ENCODE data around the gene PTGDR2.
A peak's percentile ranks its signal among the peaks of the same experiment; 100 is the strongest.

Gene PTGDR2

DNA sequence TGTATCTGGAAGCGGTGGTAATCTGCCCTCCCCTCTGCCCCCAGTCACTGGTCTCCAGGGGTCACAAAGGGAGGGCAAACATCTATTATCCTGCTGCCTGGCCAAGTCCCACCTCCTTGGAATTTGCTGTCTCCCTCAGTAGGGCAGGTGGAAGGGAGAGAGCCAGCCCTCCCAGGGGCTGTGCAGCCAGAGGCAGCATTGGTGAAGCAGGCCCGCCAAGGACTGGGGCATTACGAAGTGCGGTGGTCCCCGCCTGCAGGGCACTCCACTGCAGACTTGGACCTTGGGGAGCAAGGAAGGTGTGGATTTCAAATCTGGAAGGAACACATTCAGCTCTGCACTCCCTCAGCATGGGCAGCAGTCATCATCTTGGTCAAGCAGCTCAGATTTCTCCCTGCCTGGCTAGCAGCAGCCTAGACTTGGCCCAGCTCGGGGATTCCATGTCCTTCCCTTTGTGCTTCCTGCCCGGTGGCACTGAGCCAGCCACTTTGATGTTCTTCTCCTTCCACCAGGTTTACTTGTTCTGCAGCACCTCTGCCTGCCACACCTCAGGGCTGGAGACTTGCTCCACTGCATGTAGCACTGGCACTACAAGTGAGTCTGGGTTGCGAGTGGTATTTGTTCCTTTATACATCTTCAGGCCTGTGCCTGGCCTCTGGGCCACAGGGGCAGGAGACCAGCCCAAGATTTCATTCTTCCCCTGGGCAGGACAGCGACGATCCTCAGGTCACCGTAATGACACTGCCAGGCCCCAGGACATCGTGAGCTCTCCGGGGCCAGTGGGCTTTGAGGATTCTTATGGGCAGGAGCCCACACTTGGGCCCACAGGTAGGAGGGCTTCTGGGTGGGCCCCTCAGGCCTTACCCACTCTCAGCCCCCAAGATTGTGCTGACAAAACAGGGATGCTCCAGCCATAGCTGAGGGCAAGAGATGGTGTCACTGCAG lies 18.9 kb upstream of the PTGDR2 start:
- DNase-seq (ENCODE audit: insufficient read length, low spot score) (no peak), FAIRE-seq (no peak)

GRCh38 chr11:60873533-60873932 lies 17.8 kb upstream of the PTGDR2 start:
- FAIRE-seq (no peak), DNase-seq (ENCODE audit: insufficient read length, low spot score) (no peak)

DNA sequence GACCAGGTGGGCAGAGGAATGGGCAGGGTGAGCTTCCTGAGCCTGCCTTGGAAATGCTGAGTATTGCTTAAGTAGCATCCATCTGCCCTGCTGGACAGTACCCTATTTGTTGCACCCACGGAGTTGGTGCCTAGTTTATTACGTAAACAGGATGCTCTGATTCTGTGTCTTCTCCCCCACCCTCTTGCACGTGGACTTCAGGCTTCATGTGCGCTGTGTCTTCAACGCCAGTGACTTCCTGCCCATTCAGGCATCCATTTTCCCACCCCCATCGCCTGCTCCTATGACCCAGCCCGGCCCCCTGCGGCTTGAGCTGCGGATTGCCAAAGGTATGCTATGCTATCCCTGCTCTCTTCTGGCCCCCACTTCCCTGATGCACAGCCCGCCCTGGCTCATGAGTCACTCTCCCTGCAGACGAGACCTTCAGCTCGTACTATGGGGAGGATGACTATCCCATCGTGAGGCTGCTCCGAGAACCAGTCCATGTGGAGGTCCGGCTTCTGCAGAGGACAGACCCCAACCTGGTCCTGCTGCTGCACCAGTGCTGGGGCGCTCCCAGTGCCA lies 17.3 kb upstream of the PTGDR2 start:
- FAIRE-seq, result peak; percentile 85

GRCh38 chr11:60872124-60872960 lies 16.6 kb upstream of the PTGDR2 start:
- DNase-seq (ENCODE audit: insufficient read length, low spot score), result no peak
- FAIRE-seq, result peak; percentile 20

More for the DNA sequence above, 17.3 kb upstream of the PTGDR2 start:
- DNase-seq (ENCODE audit: insufficient read length, low spot score), result peak; percentile 76

GRCh38 chr11:60871378-60872061 lies 15.8 kb upstream of the PTGDR2 start:
- FAIRE-seq (no peak), DNase-seq (ENCODE audit: insufficient read length, low spot score) (no peak)

DNA sequence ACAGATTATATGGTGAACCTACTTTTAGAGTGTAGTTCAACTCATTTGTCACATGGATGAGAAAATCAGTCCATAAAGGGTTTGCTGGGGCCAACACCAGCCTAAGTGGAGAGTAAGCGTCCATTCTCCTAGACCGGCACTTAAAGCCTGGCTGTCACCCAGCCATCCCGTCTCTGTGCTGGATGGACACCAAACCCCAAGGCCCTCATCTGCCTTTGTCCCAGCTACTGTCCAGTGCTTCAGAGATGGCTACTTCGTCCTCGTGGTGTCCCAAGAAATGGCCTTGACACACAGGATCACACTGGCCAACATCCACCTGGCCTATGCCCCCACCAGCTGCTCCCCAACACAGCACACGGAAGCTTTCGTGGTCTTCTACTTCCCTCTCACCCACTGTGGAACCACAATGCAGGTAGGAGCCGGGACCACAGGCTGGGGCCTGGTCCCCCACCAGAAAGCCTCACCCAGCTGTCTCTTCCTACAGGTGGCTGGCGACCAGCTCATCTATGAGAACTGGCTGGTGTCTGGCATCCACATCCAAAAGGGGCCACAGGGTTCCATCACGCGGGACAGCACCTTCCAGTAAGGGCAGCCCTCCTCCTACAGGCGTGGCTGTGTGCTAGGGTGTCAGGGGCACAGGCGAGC lies 15.1 kb upstream of the PTGDR2 start:
- no peak for FAIRE-seq
- DNase-seq (ENCODE audit: insufficient read length, low spot score), result no peak

DNA sequence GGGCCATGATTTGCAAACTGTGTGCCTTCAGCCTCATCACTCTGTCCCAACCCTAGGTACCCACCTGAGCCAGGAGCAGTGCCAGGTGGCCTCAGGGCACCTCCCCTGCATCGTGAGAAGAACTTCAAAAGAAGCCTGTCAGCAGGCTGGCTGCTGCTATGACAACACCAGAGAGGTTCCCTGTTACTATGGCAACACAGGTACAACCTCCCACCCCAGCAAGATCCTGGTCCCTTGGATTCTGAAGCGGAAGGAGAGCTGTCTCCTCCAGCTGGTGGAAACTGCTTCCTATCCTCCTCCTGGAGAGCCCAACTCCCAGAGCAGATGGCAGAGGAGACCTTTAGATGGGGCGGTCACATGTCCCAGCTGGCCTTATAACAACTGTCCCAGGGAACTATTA lies 14.5 kb upstream of the PTGDR2 start:
- no peak for FAIRE-seq
- no peak for DNase-seq (ENCODE audit: insufficient read length, low spot score)

DNA sequence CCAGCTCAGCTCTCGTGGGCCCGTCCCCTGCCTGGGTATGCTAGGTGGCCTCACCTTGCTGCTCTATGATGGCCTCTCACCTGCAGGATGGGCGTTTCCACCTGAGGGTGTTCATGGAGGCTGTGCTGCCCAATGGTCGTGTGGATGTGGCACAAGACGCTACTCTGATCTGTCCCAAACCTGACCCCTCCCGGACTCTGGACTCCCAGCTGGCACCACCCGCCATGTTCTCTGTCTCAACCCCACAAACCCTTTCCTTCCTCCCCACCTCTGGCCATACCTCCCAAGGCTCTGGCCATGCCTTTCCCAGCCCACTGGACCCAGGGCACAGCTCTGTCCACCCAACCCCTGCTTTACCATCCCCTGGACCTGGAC lies 13.7 kb upstream of the PTGDR2 start:
- DNase-seq (ENCODE audit: insufficient read length, low spot score), result no peak
- no peak for FAIRE-seq

DNA sequence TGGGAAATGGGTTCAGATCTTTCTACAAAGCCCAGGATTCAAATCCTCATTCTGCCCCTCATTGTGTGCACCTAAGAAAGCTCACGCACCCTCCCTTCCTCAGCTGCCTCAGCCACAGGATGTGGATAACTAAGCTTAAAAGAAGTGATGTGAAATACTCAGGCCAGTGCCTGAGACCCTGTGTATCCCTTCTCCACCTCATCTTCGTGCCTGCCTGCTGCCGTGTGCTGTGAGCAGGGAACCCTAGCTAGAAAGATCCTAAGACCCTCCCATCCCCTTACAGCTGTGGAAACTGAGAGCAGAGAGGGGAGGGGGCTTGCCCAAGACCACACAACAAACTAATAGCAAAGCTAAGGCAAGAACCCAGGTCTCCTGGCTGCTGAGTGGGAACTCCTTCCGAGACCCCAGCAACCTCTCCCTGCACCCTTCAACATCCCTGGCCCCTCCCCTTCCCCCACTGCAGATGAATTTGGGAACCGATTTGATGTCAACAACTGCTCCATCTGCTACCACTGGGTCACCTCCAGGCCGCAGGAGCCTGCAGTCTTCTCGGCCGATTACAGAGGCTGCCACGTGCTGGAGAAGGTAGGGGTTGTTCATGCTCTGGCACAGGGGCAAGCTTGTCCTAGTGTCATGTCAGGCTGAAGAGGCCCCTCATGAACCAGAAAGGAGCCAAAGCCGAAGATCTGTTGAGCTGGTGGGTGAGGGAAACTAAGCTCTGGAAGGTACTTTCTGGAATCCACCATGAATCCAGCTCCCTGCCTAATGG lies 13.1 kb upstream of the PTGDR2 start:
- DNase-seq (ENCODE audit: insufficient read length, low spot score) (no peak), FAIRE-seq (no peak)

- FAIRE-seq (no peak), DNase-seq (ENCODE audit: insufficient read length, low spot score) (no peak)
Observed at GRCh38 chr11:60867871-60868681, 12.3 kb upstream of the PTGDR2 start.

DNA sequence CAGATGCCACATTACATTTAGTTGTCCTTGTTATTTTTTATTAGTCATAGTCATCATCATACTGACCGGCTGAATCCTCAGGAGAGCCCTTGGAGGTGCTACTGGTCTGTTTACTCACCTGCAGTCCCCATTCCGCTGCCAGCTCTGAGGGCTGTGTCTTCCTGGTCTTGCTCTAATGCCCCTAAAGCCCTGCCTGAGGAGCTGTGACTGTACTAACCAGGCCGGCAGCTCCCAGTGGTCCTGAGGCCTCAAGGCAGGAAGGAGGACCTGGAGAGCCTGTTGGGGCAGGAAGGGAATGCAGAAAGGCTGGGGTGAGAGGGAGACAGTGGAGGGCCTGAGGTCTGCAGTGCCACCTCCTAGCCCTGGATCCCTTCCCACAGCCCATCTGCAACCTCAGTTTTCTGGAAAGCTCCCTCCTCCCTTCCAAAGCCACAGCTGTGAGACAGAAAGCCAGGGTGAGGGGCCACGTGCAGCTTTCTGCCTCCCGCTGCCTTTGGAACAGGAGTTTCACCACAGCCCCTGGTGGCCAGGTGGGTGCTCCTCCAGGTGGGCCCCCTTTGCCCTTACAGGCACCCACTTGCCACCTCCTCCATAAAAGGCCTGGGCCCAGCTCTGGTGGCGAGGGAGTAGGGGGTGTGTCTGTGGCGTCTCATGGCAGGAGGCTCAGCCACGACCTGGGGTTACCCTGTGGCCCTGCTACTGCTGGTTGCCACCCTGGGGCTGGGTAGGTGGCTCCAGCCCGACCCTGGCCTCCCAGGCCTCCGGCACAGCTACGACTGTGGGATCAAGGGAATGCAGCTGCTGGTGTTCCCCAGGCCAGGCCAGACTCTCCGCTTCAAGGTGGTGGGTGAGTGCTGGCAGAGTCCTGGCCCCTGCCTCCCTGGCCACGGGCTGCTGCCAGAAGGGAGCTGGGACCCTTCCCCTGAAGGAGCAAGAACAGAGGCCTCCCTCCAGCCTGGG lies 11.4 kb upstream of the PTGDR2 start, which contains the start of gene ZP1:
Gene ZP1 (plus strand): TSS at position 632 of the 960 bp plus-strand sequence. CDS start 20 bp downstream, at position 652.
- FAIRE-seq (no peak), DNase-seq (ENCODE audit: insufficient read length, low spot score) (no peak)

DNA sequence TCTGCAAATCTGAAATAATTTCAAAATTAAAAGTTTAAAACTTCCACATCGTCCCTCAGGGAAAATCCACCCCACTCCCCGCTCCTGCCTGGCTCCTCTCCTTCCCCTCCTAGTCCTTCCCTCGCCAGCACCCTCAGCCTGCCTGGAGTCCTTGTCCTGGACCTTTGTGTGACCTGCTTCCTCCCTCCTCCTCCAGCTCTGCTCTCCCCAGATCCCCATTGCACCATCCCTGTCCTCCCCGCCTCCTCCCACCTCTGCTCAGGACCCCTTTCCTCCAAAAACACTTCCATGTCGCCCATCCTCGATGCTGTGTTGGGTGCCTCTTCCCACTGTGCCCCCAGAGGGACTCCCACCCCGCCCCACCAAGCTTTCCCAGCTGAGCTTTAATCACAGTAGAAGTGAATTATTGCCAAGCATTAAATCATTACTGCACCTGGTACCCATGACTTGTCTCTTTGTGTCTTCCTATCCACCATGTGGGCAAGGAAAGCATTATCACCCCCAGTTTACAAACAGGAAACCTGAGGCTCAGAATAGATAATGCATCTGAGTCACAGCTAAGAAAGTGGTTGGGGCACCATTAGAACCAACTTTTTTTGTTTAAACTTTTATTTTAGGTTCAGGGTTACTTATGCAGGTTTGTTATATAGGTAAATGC lies 9.2 kb upstream of the PTGDR2 start:
- DNase-seq (ENCODE audit: insufficient read length, low spot score) (no peak), FAIRE-seq (no peak)

DNA sequence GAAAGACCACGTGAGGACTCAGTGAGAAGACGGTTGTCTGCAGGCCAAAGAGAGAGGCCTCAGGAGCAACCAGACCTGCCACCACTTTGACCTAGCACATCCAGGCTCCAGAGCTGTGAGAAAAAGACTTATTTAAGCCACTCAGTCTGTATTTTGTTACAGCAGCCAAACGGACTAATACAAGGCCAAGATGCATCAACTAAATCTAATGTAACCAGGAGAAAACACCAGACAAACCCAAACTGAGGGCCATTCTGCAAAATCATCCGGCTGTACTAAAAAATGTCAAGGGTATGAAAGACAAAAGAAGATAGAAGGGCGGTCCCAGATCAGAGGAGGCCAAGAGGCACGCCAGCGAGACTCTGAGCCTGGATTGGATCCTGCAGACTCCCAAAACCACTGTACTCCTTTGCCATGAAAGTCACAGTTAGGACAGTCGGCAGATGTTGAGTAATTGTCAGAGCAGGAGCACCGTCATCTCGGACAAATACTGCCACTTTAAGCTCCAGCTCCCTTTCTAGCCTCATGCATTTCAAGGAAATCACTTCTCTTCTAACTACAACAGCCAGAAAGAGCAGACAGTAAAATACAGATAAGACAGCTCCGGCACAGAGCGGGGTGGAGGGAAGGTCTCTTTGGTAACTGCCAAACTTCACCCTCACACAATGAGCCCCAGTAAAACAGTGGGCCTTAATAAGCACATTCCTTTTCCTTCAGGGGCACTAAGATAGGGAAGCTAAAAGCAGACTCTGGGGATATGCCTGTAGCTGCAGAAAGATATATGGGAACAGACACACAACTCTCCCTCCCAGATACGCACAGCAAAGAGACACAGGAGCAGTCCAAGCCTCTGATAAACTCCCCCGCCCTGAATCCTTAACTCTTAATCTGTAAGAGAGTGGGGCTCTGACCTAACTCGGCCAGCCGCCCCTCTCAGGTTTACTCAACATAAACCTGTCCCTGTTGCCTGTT lies 8.1 kb upstream of the PTGDR2 start:
- FAIRE-seq (no peak), DNase-seq (ENCODE audit: insufficient read length, low spot score) (no peak)

DNA sequence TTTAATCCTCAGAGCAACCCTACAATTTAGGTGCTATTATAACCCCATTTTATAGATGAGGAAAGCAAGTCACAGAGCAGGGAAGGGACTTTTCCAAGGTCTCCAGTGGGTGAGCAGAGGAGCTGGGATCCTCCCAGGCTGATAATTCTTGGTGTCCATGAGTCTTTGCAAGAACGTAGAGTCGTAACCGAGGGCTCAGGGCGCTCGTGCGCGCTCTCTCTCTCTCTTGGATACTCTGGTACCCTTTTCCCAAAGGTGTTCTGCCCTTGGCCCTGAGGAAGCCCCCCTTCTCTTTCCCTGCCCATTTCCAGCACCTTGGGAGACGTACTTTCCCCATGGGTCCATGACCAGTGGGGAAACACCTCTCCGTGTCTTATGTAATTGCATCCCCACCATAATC lies 6.4 kb upstream of the PTGDR2 start:
- FAIRE-seq (no peak), DNase-seq (ENCODE audit: insufficient read length, low spot score) (no peak)

GRCh38 chr11:60860943-60861342 lies 5.2 kb upstream of the PTGDR2 start:
- FAIRE-seq (no peak), DNase-seq (ENCODE audit: insufficient read length, low spot score) (no peak)

Data from HTR-8/SVneo (cell line).